Loucy (cell line): ENCODE measurements around the gene WDR11.

Experiments used
- EZH2phosphoT487 ChIP-seq: fragments of 200-600 bp; IDR thresholded peaks from 2 replicates; pipeline ENCODE4 v1.6.1; 2018; ENCODE audit warnings: antibody characterized with exemption, mild to moderate bottlenecking, moderate library complexity, borderline replicate concordance
- TF ChIP-seq, protein P1 (sequence below): fragments of 200-600 bp; sonication (generic); conservative IDR thresholded peaks from 2 replicates; pipeline ENCODE4 v1.5.1; 2014; ENCODE audit warnings: mild to moderate bottlenecking, antibody characterized with exemption, low read length

DNA sequence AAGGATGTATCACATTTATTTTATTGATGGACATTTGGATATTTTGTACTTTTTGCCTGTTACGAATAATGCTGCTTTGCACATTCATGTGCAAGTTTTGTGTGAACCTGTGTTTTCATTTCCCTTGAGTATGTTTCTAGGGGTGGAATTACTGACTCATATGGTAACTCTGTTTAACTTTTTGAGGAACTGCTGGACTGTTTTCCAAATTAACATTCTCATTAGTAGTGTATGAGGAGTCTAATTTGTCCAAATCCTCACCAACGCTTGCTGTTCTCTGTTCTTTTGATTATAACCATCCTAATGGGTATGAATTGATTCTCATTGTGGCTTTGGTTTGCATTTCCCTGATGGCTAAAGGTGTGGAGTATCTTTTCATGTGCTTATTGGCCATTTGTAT is 3.2 kb downstream of the WDR11 start:
- TF ChIP-seq, protein P1, sequence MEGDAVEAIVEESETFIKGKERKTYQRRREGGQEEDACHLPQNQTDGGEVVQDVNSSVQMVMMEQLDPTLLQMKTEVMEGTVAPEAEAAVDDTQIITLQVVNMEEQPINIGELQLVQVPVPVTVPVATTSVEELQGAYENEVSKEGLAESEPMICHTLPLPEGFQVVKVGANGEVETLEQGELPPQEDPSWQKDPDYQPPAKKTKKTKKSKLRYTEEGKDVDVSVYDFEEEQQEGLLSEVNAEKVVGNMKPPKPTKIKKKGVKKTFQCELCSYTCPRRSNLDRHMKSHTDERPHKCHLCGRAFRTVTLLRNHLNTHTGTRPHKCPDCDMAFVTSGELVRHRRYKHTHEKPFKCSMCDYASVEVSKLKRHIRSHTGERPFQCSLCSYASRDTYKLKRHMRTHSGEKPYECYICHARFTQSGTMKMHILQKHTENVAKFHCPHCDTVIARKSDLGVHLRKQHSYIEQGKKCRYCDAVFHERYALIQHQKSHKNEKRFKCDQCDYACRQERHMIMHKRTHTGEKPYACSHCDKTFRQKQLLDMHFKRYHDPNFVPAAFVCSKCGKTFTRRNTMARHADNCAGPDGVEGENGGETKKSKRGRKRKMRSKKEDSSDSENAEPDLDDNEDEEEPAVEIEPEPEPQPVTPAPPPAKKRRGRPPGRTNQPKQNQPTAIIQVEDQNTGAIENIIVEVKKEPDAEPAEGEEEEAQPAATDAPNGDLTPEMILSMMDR, result no peak
- no peak for TF ChIP-seq EZH2phosphoT487
